NCI-H1694 treated with DMSO at 0.1 percent for 48 hours (cell line): ENCODE results near the gene CCKAR.

Experiments
- DNase-seq: peaks from one replicate; lab custom pipeline; 2025; lab: John Stamatoyannopoulos, UW

The CCKAR gene

GRCh38 chr4:26459054-26459755 is 31.1 kb downstream of the CCKAR start:
- peak; percentile 49 for DNase-seq

GRCh38 chr4:26458157-26458561 is 32.1 kb downstream of the CCKAR start:
- no peak for DNase-seq

DNA sequence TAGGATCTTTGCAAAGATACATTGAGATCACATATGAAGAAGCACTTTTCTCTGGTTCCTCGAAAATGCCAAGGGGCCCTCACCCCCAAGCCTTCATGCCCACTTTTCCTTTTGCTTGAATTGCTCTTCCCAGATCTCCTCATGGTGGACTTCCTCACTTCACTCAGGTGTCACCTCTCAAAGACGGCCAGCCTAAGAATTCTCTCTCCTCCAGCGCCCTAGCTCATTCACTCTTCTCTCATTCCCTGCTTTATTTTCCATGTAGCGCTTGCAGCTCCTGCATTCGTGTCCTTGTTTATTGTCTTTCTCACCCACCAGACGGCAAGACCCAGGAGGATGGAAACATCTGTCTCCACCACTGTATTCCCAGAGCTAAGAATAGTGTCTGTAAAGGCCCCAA is 32.9 kb downstream of the CCKAR start:
- no peak for DNase-seq

DNA sequence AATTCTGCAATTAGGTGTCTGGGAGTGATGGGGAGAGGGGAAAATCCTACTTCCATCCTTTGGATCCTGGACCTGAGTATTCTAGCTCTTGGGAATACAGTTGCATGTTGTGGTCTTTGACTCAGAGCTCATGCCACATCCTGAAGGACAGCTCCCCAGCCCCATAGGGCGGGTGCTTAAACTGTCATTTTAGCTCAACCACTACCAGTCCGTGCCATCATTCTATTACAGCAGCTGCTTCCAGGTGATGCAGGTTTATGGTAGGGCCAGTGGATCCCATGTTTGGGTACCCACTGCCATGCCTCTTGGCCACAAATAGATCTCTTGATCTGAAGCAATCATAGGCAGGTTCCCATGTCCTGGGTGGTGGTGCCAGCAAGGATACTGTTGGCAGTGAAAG is 34.7 kb downstream of the CCKAR start:
- DNase-seq, result no peak

GRCh38 chr4:26454961-26455360 is 35.3 kb downstream of the CCKAR start:
- no peak for DNase-seq

DNA sequence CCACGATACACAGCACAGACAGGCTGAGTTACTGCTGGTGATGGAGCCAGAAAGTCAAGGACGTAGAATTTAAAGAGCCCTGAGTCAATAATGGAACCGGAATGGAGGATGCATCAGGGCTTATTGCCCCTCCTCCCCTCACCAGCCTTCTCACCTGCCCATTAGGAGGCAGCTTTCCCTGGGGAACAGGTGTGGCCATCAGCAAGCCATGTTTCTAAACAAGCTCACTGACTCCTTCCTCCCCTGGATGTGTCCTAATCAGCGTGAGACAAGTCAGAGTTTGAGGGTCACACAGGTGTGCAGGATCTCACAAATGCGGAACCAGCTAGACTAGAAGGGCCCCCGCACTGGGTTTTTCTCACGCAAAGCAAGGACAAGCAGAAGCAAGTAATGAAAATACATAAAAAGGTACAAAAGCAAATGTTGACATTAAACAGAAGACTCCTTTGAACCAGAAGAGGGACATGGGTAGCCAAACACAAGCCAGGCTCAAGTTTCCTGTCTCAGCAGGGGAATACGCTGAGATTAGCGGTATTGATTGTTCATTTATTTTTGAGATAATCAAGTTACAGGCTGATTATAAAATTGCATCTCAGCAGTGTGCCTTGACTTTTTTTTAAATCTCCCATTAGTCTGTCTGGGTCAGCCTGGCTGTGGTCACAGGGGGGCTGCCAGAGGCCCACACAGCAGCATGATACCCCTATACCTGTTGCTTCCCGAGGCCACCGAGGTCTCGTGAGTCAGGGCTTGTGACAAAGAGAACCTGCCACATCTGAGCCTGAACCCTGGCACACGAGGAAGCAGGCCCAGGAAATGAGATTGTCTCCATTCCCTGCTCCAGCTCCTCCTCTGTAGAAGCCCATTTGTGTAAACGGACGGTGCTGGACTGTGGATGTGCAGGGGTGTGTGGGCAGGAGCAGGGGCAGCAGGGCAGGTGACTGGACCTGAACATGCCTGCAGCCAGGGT is 37.4 kb downstream of the CCKAR start:
- DNase-seq, result no peak

GRCh38 chr4:26451597-26451996 is 38.7 kb downstream of the CCKAR start:
- DNase-seq, result no peak

GRCh38 chr4:26450418-26450817 is 39.9 kb downstream of the CCKAR start:
- no peak for DNase-seq

DNA sequence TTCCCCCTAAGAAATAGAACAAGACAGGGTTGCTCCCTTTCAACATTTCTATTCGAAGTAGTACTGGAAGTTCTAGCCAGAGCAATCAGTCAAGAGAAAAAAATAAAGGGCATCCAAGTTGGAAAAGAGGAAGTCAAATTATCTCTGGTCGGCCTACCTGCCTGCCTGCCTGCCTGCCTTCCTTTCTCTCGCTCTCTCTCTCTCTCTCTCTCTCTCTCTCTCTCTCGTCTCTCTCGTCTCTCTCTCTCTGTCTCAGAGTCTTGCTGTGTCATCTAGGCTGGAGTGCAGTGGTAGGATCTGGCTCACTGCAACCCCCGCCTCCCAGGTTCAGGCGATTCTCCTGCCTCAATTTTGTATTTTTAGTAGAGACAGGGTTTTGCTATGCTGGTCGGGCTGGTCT is 42.9 kb downstream of the CCKAR start:
- no peak for DNase-seq

DNA sequence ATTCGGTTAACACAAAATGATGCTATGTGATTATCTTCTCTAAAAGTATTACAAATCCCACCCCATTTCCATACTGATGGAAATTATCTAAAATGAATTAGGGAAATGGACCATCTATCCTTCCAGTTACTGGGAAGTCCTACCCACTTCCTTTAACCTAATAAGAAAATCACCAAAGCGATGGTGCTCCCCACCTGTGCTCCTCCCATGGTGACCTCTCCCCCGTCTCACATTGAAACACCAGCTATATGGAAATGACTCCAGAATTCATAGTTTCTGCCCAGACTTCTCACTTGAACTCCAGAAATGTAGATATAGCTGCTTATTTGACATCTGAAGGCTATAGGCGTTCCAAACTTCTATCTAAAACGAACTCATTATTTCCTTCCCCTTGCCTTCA is 48.5 kb downstream of the CCKAR start:
- DNase-seq, result no peak

DNA sequence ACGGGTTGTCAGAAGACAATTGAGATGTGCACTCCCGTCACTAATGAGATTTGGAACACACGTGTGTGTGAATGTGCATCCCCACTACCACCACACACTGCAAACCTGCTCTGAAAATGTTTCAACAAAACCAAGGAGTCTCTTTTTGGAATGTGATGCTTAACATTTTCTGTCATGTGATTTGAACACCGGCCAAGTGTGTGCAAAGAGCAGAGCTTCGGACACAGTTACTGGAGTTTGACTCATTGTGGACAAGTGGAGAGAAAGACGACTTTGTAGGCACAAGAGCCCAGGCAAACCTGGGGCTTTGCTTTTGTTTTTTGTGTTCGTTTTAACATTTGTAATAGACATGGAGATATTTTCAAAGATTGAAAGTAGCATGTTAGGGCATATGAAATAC is 49.2 kb downstream of the CCKAR start:
- DNase-seq, result no peak

DNA sequence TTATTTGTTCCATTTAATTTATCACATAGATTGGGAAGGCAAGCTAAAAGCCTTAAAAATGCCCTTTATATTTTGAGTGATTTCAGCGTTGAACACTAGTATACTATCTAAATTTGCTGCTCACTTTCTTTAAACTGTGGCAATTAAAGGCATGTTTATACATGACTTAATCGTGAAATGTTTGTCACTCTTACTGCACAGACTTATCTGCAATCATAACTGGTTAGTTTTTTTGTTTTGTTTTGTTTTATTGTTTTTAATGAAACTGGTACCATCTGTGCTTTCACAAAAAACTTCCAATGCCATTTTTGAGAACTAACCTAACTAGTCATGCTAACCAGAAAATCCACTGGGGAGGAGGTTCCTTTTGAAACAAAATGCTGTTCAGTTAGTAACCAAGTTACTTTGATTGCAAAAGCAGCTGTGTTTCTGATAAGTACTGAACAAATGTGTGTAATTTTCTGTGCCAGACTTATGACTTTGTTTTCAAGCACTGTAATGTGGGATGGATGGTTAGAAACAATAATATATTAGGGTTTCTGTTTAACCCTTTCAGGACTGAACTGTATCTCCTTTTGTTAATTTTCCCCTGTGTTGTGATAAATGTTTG is 56.1 kb downstream of the CCKAR start:
- DNase-seq, result no peak

- no peak for DNase-seq
Observed at GRCh38 chr4:26433556-26433955, 56.7 kb downstream of the CCKAR start.

DNA sequence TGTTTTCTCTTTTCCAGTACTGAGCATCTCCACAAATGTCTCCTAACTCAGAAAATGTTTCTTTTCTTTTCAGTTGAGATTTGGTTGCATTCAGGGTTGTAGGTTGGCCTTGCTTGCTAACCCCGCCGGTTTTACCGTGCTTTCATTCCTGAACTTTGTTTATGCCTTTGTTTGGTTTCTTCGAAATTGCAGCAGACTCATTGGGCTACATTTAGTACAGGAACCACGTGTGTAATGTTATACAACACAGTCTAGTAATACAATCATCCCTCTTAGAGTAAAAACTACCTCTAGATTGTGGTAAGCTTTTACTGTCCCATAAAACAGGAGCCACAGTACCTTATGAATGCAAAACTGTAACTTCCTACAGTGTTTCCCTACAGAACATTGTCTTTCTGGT is 57.9 kb downstream of the CCKAR start:
- DNase-seq, result no peak

- no peak for DNase-seq
Observed at GRCh38 chr4:26431461-26432180, 58.7 kb downstream of the CCKAR start.
